NCI-H345 (cell line): ENCODE measurements around the gene HSPA1L.
A peak's percentile ranks its signal among the peaks of the same experiment; 100 is the strongest.
"Not testable (repeated sequence)": the region's sequence is repeated elsewhere in the genome, so short reads cannot be mapped to it uniquely, and the experiment has no call there.

Source experiments
- DNase-seq: peaks from one replicate; lab custom pipeline; 2025; lab: John Stamatoyannopoulos, UW

The HSPA1L gene

DNA sequence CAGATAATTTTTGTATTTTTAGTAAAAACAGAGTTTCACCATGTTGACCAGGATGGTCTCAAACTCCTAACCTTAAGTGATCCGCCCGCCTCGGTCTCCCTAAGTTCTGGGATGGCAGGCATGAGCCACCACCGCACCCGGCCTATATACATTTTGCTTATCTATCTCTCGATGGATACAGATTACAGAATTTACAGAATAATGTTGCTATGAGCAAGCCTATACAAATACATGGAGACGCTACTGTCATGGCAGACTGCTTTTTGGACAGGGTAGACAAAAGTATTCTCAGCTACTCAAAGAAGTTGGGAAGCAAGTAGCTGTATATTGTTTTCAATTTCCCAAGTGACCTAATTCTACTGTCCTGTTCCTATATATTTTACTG lies 1.6 kb downstream of the HSPA1L start:
- DNase-seq, result no peak

DNA sequence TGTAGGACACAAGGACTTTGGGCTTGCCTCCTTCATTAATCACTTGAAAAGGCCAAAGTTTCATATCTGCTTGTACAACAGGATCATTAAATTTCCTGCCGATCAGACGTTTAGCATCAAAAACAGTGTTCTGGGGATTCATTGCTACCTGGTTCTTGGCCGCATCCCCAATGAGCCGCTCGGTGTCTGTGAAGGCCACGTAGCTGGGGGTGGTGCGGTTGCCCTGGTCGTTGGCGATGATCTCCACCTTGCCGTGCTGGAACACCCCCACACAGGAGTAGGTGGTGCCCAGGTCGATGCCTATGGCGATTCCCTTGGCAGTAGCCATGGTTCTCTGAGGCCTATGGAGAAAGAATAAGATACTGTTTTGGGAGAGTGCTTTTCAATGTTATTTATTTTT lies 3.4 kb downstream of the HSPA1L start:
- no peak for DNase-seq

DNA sequence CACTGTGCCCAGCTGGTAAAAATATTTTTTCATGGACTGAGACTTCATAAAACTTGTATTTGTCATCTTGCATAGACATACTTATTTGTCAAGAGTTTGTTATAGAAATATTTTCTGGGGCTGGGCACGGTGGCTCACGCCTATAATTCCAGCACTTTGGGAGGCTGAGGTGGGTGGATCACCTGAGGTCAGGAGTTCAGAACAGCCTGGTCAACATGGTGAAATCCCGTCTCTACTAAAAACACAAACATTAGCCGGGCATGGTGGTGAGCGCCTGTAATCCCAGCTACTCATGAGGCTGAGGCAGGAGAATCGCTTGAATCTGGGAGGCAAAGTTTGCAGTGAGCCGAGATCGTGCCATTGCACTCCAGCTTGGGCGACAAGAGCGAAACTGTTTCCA lies 6.5 kb downstream of the HSPA1L start:
- not testable (repeated sequence) for DNase-seq

DNA sequence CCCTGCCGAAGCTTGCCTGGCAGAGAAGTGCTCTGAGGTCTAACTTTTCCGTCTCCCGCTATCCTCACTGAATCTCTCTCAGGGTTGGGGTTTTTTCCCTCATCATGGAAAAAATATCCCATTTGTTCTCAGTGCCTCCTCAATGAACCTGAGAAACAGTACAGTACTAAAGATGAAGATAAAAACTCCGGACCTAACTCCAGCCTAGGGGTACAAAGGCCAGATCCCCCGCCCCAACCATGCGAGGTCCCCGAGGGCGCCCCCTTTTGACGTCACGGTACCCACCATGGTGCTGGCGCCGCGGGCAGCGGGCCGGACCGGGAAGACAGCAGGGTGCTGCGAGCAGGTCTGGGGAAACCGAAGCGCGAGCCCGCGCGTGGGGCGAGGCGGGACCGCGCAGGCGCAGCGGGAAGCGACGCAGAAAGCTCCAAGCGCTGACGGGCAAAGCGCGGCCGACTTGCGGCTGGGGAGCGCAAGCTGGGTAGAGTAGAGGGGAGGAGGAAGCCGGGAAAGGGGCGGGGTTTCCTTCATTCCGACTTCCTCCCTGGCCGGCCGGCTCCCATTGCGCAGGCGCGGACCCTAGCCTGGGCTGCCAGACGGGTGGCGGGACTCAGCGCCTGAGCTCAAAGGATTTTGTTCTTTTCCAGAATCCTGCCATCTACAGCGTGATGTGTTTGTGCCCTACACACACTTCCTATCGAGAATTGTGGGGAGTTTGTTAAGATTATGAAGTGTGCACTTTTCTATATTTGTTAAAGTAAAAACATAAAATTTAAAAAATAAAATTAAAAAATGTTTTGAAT lies 8.4 kb downstream of the HSPA1L start, which contains the start of gene LSM2:
Gene LSM2, minus strand, starts transcription at position 497 of the 803 bp plus-strand sequence. Its CDS starts 209 bp downstream, at position 288.
- DNase-seq, result peak; percentile 96

DNA sequence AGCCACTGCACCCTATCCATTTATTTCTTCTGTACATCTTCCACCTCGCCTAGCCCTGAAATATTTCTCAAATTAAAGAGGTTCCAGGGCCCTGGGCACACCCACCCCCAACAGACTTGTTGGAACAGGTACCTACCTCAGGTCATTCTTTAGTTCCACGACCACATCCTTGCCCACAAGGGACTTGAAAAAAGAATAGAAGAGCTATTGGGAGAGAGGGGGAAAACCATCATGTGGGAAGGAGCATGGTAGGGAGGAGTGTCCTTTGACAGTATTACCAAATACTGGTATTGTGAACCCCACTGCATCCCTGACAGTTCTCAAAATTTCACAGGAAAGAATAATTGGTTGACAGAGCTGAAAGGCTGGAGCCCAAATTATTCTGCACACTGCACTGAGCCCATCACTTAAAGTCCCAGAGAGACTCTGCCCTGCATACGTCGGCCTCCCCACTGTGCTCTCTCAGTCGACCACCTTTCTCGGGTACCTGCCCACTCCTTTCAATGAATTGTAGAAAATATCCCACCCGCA lies 9.1 kb downstream of the HSPA1L start:
- no peak for DNase-seq

DNA sequence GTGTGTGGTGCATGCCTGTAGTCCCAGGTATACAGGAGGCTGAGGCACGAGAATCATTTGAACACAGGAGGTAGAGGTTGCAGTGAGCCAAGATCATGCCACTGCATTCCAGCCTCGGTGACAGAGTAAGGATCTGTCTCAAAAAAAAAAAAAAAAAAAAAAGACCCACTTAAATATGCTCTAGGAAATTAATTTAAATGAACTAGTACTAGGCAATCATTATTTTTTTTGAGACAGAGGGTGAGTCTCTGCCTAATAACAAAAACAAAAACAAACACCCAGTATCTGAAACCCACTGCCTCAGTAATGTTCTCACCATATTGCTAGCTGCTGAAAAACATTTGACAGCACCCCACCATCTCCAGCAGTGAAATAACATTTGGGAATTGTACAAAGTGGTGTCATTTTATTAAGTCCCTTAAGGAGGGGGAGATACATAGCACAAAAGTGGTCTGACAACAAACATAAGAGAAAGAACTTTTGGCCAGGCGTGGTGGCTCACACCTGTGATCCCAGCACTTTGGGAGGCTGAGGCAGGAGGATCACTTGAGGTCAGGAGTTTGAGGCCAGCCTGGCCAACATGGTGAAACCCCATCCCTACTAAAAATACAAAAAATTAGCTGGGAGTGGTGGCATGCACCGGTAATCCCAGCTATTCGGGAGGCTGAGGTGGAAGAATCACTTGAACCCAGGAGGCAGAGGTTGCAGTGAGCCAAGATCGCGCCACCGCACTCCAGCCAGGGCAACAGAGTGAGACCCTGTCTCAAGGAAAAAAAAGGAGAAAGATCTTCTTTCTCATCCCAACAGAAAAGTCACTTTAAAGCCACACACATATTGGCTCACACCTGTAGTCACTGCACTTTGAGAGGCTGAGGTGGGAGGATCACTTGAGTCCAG lies 13.8 kb downstream of the HSPA1L start:
- DNase-seq, result not testable (repeated sequence)

DNA sequence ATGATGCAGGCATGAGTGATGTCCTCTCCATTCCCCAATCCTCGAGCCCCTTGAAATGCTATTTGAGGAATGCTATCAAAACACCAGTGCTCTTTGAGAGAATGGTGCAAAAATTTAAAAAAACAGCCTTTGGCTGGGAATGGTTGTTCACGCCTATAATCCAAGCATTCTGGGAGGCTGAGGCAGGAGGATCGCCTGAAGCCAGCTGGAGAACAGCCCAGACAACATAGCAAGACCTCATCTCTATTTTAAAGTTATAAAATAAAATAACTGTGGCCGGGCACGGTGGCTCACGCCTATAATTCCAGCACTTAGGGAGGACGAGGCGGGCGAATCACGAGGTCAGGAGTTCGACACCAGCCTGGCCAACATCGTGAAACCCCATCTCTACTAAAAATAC lies 15.3 kb downstream of the HSPA1L start:
- no peak for DNase-seq

DNA sequence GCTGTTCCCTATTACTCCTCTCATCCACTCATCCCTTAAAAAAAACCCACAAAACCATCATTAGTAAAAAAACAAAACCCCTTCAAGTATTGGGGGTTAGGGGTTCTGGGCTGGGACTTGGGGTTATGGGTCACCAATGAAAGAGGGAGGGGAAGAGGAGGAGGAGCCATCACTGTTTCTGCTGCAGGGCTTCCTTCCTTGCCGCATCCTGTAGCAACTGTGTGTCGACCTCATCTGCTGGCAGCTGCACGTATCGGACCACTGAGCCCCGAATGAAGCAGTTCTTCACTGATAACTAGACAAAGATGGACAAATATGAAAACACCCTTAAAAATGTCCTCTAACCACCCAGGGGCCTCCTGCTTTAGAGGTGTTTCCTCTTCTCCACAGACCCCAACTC lies 17.5 kb downstream of the HSPA1L start:
- DNase-seq, result no peak

DNA sequence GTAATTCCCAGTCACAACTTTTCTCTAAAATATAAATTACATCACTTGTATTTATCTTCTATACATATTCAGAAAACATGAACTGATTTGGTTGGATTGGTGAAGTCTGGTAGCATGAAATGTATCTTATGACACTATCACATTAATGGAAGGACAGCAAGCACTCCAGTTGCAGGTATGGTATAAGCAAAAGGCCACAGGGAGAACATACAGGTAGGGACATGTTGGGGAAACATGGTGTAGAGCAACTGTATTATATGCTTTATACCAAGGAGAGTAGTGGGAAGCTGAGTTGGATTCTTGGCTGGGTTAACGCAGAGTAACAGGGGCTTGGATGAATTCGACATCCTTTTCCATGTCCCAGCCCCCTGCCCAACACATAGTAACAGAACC lies 18.1 kb downstream of the HSPA1L start:
- DNase-seq, result no peak

DNA sequence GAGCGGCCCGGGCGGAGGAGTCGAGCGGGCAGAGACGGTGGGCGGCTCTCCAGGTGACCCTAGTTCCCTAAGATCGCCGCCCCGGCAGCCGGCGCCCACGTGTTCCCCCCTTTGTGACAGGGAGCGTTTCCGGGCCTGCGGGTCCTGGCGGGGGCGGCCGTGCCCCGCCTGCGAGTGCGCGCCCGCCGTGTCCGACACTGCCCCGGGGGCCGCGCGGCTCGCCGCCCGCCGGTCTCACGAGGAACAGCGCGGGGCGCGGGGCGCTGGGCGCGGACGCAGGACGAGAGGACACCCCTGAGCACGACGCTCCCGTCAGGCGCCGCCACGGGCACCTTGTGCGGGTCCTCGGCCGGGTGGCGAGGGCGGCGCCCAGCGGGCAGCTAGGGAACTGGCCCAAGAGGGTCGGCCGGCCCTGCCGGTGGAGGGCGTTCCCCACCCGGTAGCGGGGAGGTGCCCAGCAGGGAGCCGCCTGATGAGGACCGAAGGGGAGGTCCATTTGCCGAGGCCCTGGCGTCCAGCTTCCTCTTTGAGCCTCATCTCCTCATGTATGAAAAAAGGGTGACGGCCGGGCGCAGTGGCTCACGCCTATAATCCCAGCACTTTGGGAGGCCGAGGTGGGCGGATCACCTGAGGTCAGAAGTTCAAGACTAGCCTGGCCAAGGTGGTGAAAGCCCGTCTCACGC lies 19.3 kb downstream of the HSPA1L start, which contains the start of gene VARS1:
Gene VARS1, minus strand, starts transcription at position 137 of the 683 bp plus-strand sequence. CDS start 535 bp downstream, outside the sequence.
- peak; percentile 88 for DNase-seq

DNA sequence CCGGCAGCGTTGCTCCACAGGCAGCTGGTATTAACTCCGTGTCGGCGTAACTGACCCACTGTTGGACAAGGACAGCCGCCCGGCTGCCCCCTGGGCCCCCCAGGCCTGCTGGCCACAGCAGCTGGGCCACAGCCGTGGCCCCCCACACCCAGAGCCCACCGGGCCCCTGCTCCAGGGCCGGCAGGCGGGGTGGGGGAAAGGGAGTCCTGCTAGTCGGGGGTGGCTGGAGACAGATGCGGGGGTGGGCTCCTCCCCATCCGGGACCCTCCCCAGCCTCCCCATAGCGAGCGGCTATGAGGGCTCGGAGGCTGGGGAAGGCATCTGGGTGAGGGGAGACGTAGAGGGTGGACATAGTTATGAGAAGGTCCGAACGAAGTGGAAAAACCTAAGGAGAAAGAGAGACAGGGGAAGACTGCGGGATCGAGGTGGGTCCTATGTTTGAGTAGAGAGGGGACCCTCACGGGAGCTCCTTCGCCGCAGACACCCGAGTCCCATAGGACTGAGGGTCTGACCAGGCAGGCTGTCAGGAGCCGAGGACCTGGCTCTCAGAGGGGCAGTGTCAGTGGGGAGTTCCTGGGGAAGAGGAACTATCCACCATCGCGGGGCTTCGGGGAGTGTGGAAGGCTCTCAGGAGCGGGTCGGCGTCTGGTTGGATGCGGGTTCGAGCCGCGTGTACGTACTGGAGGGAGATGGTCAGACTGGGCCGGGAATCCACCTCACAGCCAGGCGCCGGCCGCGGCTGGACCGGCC lies 20.0 kb downstream of the HSPA1L start:
- DNase-seq, result no peak

DNA sequence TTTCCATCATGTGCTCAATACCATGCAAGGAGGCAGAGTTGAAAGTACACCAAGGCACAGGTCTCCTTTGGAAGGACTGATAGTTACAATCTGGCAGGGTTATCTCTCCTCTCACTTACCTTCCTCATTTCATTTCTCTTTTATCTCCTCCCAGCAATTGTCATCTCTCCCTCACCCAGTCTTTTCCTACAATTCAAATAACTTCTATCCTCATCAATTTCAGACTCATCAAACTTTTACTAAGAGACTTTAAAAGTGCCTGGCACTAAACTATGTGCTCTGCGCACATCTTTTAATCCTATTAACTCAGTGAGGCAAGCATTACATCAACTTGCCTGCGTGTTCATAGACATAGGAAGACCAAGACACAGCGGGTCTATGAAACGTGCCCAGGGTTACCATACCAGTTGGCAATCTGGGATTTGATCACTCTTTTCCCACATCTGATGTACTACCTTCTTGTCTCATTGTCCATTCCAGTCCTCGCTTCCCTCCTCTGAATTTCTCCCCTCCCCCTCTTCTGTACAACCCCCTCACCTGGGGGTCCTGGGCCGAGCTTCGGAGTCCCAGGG lies 20.7 kb downstream of the HSPA1L start:
- no peak for DNase-seq

DNA sequence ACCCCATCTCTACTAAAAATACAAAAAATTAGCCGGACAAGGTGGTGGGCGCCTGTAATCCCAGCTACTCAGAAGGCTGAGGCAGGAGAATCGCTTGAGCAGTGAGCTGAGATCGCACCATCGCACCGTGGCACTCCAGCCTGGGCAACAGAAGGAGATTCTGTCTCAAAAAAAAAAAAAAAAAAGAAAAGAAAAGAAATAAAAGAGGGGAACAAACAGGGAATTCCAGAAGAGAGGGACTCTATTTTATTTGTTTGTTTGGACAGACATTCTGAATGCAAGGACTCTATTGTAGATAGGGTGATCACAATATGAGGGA lies 21.2 kb downstream of the HSPA1L start:
- DNase-seq, result not testable (repeated sequence)

DNA sequence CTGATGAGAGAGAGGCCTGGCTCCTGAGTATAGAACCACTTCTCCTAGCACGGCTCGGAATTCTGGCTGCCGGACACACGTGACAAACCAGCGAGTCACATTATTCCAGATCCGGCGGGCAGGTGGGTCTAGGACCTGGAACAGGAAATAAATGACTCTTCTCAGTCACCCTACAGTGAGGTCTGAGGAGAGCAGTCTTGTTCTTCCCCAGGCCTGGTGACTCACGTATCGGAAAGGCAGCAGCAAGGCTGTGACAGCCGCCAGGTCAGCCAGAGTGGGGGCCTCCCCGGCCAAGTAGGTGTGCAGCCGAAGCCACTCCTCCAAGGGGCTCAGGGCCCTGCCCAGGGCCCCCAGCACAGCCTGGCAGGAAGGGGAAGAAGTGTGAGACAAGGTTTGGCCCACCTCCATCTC lies 22.3 kb downstream of the HSPA1L start:
- DNase-seq, result no peak

DNA sequence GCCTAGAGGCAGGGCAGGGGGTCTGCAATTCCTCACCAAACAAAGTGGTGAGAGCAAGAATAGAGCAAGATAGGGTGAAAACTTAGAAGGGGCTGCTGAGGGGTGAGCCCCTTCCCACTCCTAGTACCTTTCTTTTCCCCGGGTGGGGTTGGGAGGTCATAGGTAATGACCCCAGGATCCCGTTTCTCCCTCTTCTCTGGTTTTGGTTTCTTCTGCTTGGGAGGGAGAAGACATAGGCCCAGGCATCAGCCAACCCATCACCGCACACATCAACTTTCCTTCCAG lies 23.1 kb downstream of the HSPA1L start:
- DNase-seq, result no peak

DNA sequence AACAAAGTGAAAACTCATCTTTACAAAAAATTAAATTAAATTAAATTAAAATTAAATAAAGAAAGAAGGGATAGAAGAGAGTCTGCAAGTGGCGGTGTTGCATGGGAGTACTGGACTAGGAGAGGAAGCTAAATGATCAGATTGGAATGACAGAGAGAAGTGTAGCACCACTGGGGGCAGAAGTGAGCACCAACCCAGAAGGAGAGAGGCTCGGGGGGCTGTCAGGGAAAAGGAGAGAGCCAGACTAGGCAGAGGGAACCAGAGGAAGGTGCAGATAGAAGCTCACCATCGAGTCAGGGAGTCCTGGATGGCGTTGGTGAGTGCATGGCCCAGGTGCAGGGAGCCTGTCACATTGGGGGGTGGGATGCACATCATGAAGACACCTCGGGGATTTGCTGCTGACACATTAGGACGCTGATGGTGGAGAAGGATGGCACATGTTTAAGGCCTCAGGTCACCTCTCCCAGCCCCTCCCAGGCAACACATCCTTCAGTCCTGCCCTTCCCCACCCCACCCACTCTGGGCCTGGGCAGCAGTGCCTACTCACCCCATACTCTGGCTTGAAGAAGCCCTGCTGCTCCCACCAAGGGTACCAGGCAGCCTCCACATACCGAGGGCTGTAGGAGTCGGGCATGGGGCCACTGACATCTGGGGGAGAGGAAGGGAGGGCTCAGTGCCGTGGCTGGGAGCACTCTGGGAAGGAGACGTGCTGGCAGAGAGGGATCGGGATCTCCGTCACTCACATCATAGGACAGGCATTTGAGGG lies 23.6 kb downstream of the HSPA1L start:
- DNase-seq, result peak; percentile 24

DNA sequence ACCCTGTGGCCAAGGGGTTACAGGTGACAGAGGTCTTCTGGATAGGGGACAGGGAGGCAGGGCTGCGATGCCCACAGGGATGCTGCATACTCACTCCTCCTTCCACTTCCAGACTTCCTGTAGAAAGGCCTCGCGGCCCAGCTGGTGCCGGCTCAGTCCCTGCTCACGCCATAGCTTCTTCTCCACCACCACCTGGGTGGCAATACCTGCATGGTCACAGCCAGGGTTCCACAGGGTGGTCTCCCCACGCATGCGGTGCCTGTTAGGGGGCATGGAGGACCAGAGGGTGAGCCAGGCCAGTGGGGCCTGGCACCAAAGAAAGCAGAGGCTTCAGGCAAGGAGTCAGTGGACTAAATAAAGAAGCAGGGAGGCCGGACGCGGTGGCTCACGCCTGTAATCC lies 29.6 kb downstream of the HSPA1L start:
- no peak for DNase-seq

DNA sequence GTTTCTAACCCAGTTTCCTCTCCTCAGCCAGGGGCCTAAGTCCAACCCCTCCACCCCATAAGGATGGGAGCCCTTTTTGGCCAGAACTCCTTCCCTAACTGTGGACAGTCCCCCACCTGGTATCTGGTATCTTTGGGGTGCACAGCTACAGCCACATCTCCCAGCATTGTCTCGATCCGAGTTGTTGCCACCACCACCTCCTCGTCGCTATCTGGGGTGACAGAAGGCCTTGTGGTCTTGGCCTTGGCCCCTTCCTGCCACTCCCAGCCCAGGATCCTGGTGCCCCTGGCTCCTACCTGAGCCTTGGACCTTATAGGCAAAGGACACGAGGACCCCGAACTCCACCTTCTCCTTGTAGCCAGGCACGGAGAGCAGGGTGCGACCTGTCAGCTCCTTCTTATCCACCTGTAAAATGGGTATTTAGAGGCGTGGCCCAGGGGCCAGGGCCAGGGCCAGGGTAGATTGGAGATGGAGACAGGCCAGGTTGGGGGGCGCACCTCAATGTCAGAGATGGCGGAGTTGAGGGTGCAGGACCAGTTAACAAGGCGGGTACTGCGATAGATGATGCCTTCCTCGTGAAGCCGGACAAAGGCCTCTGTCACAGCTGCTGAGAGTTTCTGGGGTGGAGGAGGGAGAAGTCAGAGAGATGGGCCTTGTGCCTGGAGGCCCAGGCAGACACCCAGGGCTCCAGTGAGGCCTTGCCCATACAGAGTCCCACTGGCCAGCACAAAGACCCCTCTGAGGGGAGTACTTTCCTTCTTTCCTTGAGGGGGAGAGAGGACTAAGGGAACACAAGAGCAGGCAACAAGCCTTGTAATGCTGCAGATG lies 30.8 kb downstream of the HSPA1L start:
- DNase-seq, result no peak

DNA sequence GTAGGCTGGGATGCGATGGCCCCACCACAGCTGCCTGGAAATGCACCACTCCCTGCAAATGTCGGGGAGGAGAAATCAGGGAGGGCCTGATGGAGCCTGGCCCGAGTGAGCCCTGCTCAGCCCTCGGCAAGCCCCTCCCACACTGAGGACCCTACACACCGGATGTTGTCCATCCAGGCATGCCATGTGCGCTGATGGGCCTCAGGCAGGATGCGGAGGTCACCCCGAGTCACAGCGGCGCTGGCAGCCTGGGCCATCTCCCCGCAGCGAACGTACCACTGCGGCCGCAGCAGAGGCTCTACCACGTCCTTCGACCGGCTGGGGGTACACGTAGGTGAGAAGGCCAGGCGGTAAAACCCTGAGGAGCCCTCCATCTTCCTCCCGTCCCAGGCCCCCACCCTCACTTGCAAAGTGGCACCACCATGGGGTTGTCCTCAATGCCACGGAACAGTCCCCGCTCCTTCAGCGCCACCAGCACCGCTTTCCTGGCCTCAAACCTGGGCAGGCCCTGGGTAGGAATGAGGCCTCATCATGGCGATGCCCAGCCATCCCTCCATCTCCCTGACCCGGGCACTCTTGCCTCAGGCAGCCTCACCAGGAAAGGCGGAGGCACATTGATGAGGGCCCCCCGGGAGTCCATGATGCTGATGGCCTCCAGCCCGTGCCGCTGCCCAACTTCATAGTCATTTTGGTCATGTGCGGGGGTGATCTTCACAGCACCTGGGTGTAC lies 32.8 kb downstream of the HSPA1L start:
- no peak for DNase-seq
